ENCODE measurements around the gene LRP2. TPM values are rescaled to one million over a fixed set of nuclear protein-coding genes. Genes with fewer than 3 reads are reported as not detected.
"Not testable (repeated sequence)": the region's sequence is repeated elsewhere in the genome, so short reads cannot be mapped to it uniquely, and the experiment has no call there.

Gene LRP2
- total RNA-seq, 3 donors from 2014 or later: 0.03 TPM; not detected in 2

DNA sequence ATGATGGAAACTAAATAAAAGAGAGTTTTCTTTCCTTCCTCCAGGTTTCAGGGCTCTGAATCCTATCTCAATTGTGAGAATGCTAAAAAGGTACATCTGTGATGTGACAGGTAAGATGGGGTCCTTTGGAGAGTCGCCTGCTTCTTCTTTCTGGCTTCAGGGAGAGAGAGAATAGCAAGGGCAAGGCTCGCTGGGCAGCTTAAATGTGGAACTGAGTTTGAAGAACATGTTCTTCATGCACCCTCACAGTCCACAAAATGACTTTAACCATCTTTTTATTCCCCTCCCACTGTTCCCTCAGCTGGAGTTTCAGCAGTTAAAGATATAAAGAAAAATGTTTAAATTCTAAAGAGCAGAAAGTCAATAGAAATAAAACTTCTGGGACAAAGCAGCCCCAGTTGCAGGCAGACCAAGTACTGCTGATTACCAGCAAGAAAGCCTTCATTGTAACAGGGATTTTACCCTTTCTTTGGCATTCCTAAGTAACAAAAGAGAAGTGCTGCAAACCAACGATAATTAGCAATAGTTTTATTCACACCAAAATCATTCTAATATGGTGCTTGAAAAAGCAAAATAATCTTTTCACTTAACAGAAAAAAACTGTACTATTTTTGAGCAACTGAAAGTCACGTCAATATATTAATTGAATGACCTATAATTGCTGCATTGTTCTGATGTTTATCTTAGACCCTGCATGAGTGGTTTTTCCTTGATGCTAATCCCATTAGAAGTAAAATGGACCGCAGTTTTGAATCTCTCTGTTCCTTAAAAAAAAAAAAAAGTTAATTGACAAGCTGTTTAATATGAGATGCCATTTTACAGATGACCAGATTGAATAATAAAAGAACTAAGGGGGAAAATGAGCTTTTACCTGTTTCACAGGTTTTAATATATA is 61.5 kb downstream of the LRP2 start:
- H3K4me1 Mint-ChIP-seq (ENCODE audit: low read depth): no peaks in the 10 kb centered on the region
- DNase-seq (no peak), ATAC-seq (no peak)
- no peaks in the 10 kb centered on the region for H3K9me3 Mint-ChIP-seq
- H3K36me3 Mint-ChIP-seq (ENCODE audit: insufficient read depth): no peaks in the 10 kb centered on the region
- no peak overlapping the region for H3K4me3 Mint-ChIP-seq
- H3K27me3 Mint-ChIP-seq (ENCODE audit: low read depth): peaks cover 17% of the 10 kb centered on the region

DNA sequence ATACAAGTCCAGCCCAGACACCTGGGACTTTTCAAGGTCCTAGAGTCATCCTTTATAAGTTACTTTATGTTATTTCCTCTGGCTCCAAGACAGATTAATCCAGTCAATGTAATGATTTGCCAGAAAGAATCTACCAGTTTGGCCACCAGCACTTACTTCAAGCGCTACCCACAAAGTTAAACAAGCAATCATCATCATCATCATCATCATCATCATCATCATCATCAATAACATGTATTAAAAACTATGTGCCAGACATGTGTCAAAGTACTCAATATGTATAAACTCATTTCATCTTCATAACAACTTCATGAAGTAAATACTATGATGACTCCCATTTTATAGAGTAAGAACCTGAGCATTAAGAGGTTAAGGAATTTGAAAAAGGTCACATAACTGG is 64.3 kb downstream of the LRP2 start:
- H3K27me3 Mint-ChIP-seq (ENCODE audit: low read depth): peaks cover 13% of the 10 kb centered on the region
- H3K4me1 Mint-ChIP-seq (ENCODE audit: low read depth): no peaks in the 10 kb centered on the region
- no peak overlapping the region for H3K4me3 Mint-ChIP-seq
- no peaks in the 10 kb centered on the region for H3K36me3 Mint-ChIP-seq (ENCODE audit: insufficient read depth)
- DNase-seq: no peak
- ATAC-seq: no peak
- no peaks in the 10 kb centered on the region for H3K9me3 Mint-ChIP-seq

DNA sequence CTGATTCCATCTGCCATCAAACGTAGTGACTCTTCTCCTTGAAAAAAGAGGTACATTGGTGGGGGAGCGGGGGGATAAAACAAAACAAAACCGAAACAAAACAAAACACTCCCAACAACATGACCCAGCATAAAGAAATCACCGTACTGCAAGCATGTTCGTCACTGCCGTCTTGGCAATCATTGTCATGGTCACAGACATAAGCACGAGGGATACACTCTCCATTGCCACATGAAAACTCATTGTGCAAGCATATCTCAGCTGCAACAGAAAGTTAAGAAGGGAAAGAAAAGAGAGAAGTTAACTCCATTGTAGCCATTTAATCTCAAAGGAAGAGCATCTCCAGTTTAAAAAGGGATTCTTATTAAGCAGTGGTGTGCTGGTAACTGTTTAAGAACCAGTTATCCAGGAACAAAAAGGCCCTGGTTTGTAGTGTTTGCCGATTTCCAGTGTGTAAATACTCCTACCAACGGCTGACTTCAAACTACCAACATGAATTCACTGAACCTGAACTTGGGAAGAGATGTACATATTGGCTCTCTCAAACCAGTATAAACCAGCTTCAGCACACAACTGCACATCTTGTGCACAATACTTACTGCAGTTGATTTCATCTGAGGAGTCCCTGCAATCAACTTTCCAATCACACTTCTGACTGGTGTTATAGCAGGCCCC is 68.2 kb downstream of the LRP2 start:
- no peaks in the 10 kb centered on the region for H3K36me3 Mint-ChIP-seq (ENCODE audit: insufficient read depth)
- no peak for DNase-seq

DNA sequence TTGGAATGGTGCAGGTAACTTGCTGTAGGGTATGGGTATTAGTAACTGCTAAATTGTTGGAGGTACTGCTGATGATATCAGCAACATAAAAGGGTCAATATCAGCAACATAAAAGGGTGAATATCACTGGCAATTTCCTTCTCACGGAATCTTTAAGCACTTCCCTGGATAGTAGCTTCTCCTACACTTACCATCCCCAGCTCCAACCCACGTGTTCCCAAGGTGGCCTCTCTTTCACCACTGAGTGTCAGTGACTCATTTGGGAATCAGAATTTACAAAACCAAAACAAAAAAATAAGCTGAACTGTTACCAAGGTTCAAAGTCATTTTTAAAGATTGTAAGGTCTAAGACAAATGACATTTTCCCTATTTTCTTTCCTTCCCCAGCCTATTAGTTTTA is 70.8 kb downstream of the LRP2 start:
- H3K4me3 Mint-ChIP-seq: no peak overlapping the region
- no peak for ATAC-seq
- DNase-seq: no peak
- peaks cover 7% of the 10 kb centered on the region for H3K27me3 Mint-ChIP-seq (ENCODE audit: low read depth)
- no peaks in the 10 kb centered on the region for H3K4me1 Mint-ChIP-seq (ENCODE audit: low read depth)
- H3K9me3 Mint-ChIP-seq: no peaks in the 10 kb centered on the region
- H3K36me3 Mint-ChIP-seq (ENCODE audit: insufficient read depth): no peaks in the 10 kb centered on the region

More for the DNA sequence above, 68.2 kb downstream of the LRP2 start:
- Mint-ChIP-seq H3K27me3 (ENCODE audit: low read depth) (peaks cover 10% of the 10 kb centered on the region), H3K4me3 (no peak overlapping the region), H3K4me1 (ENCODE audit: low read depth) (no peaks in the 10 kb centered on the region), H3K9me3 (no peaks in the 10 kb centered on the region)
- no peak for ATAC-seq

DNA sequence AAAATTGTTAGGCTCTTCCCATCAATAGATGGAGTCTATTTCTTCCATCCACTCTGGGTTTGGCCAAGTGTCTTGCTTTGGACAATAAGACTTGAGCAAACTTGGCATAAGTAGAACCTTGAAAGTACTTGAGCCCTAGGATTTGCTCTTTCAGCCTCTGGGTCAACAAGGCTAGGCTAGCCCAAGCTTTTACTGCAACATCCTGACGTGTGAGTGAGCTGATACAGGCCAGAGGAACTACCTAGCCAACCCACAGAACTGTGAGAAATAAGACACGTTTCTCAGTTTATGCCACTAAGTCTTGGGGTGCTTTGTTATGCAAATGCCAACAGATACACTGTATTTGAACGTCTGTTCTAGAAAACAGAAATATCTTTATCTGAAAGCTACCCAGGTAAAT is 71.9 kb downstream of the LRP2 start:
- Mint-ChIP-seq H3K27me3 (ENCODE audit: low read depth) (peaks cover 7% of the 10 kb centered on the region), H3K36me3 (ENCODE audit: insufficient read depth) (no peaks in the 10 kb centered on the region), H3K9me3 (no peaks in the 10 kb centered on the region), H3K4me1 (ENCODE audit: low read depth) (no peaks in the 10 kb centered on the region), H3K4me3 (no peak overlapping the region)
- ATAC-seq: no peak
- no peak for DNase-seq

DNA sequence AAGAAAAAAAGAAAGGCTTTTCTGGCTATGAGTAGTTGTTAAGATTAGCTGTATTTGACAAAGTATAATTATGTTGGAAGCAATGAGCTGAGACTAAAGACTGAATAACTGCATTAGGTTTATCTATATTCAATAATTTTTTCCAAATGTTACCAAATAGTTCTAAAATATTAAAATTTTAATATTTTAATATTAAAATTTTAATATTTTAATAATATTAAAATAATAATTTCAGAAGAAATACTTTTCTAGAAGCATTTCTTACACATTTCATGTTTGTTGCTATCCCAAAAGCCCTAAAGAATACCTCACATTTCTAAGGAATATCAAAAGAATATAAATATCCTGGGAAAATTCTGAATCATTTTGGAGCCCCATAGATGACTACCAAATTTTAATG is 74.7 kb downstream of the LRP2 start:
- no peaks in the 10 kb centered on the region for H3K36me3 Mint-ChIP-seq (ENCODE audit: insufficient read depth)
- no peaks in the 10 kb centered on the region for H3K4me1 Mint-ChIP-seq (ENCODE audit: low read depth)
- peaks cover 7% of the 10 kb centered on the region for H3K27me3 Mint-ChIP-seq (ENCODE audit: low read depth)
- ATAC-seq (no peak), DNase-seq (no peak)
- H3K4me3 Mint-ChIP-seq: no peak overlapping the region
- H3K9me3 Mint-ChIP-seq: no peaks in the 10 kb centered on the region

DNA sequence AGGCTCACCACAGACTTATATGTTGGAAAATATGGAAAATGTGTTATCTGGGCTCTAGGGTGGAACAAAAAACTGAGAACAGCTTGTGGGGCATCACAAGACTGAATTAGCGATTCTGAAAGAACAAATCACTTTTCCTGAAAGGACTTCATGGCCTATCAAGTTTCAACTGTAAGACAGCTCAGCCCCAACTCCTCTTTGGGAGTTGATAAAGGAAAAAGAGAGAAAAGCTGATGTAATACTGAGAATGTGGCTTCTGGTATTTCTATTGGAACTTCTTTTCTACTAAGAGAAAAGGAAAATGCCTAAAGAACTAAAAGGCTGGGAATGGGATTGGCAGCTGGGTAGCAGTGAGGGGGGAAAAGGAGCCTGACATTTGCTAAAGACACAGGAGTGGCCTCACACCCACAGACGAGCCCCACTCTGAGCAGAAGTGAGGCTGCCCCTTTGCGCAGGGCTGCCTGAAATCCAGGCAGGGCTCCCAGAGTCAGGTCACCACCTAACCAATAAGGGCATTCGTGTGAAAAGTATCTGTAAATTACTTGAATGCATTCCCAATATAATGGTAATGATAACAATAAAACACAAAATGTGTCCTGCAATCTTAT is 75.6 kb downstream of the LRP2 start:
- Mint-ChIP-seq H3K36me3 (ENCODE audit: insufficient read depth) (no peaks in the 10 kb centered on the region), H3K4me1 (ENCODE audit: low read depth) (no peaks in the 10 kb centered on the region), H3K9me3 (no peaks in the 10 kb centered on the region), H3K27me3 (ENCODE audit: low read depth) (peaks cover 3% of the 10 kb centered on the region), H3K4me3 (no peak overlapping the region)
- ATAC-seq (no peak), DNase-seq (no peak)

DNA sequence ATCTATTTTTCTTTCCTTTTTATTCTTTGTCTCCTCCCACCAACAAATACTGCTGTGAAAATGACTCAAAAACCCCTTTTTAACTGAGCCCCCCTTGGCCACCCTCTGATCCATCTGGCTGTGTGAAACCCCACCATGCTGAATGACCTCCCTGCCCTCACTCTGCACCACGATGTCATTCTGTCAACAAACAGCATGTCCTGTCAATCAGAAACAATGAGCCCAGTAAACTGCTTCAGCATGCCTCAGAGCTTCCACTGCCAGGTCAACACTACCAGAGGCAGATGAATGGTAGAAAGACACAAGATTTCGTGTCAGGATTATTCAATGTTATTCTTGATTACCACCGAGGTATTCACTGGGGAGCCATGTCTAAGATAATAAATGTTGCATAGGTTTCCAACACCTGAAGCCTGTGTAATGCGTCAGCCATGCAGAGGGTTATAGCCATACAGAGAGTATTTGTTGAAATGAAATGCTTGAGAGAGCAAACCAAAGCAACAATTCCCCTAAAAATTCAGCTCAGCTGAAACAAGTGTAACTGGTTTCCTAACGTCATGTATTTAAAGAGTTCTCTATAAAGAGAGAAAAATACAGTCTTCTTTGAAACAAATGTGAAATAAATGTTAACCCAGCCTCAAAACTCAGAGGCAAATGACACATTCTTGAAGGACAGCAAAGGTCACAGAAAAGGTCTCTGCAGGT is 76.7 kb downstream of the LRP2 start:
- DNase-seq (no peak), ATAC-seq (no peak)
- Mint-ChIP-seq H3K4me3 (no peak overlapping the region), H3K9me3 (no peaks in the 10 kb centered on the region), H3K4me1 (ENCODE audit: low read depth) (no peaks in the 10 kb centered on the region), H3K27me3 (ENCODE audit: low read depth) (peaks cover 3% of the 10 kb centered on the region), H3K36me3 (ENCODE audit: insufficient read depth) (no peaks in the 10 kb centered on the region)

DNA sequence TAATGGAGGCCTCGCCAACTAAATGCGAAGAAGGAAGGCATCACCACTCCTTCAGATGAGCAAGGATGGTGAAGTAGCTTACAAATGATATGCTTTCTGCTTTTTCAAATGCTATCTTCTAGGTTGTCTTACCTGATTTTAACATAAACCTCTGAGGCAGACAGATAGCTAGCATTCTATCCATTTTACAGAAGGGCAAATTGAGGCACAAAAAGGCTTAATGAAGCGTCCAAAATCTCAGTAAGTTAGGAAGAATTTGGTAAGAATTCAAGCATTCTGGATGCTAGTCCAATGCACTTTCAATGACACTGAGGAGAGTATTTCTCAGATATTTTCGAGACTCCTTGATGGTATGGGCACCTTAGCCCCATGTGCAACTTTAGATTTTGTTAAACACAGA is 81.8 kb downstream of the LRP2 start:
- Mint-ChIP-seq H3K4me1 (ENCODE audit: low read depth) (no peaks in the 10 kb centered on the region), H3K27me3 (ENCODE audit: low read depth) (peaks cover 1% of the 10 kb centered on the region), H3K36me3 (ENCODE audit: insufficient read depth) (no peaks in the 10 kb centered on the region), H3K4me3 (no peak overlapping the region), H3K9me3 (no peaks in the 10 kb centered on the region)
- no peak for DNase-seq
- no peak for ATAC-seq

DNA sequence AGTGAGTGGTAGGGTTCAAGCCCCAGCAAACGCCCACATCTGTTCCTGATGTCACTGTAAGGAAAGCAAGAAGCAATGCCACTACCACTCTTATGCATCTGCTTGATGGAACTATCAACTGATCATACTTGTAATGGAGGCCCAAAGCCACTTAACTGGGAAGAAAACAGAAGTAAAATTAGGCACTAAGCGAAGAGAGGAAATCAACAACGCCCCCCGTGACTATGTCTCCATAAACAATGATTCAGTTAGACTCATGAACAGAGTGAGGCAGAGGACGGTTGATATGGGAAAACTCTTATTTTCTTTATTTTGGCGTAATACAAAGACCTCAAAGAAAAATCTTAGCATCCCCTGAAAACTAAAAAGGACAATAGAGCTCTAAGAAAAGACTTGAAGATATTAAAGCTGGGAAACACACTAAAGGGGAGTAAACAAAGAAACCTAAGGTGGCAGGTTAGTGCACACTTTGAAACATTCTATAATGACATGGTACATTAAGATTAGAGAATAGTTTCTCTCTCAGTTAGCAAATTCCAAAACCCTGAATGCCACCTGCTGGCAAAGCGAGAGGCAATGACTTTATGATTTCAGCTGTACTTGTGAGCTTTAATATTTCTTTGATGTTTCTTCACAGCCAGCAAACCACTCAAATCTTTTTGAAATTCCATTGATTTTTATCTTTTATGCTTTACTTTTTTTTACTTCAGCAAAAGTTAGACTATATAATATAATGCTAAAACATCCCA is 86.5 kb downstream of the LRP2 start:
- H3K27me3 Mint-ChIP-seq (ENCODE audit: low read depth): peaks cover 2% of the 10 kb centered on the region
- no peaks in the 10 kb centered on the region for H3K9me3 Mint-ChIP-seq
- ATAC-seq (no peak), DNase-seq (no peak)
- no peaks in the 10 kb centered on the region for H3K4me1 Mint-ChIP-seq (ENCODE audit: low read depth)
- H3K36me3 Mint-ChIP-seq (ENCODE audit: insufficient read depth): no peaks in the 10 kb centered on the region
- H3K4me3 Mint-ChIP-seq: no peak overlapping the region

DNA sequence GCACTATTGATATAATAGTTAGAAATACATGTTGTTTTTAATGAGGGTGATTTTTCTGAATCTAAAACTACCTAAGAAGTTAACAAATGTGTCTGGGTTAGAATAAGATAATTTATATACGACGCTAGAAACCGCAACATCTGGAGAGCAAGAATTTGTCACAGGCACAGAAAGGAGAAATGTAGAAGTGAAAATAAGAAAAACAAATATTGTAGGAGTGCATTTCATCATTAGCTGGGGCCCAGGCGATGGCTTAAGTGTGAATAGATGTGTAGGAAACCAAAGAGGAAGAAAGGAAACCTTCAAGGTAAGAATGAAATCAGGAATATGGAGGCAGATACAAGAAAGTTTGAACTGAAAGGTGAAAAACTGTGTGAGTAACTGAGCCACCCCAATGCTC is 90.3 kb downstream of the LRP2 start:
- no peaks in the 10 kb centered on the region for H3K9me3 Mint-ChIP-seq
- no peak for ATAC-seq
- no peak overlapping the region for H3K4me3 Mint-ChIP-seq
- no peaks in the 10 kb centered on the region for H3K36me3 Mint-ChIP-seq (ENCODE audit: insufficient read depth)
- peaks cover 4% of the 10 kb centered on the region for H3K27me3 Mint-ChIP-seq (ENCODE audit: low read depth)
- no peaks in the 10 kb centered on the region for H3K4me1 Mint-ChIP-seq (ENCODE audit: low read depth)
- DNase-seq: no peak

DNA sequence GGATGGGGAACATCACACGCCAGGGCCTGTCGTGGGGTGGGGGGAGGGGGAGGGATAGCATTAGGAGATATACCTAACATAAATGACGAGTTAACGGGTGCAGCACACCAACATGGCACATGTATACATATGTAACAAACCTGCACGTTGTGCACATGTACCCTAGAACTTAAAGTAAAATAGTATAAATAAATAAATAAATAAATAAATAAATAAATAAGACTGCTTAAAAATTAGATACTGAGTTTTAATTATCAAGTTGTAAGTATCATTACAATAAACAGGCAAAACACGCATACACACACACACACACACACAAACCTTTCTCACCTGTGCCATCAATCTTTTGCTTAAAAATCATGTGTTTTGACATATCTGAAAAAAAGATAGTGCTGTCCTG is 91.8 kb downstream of the LRP2 start:
- not testable (repeated sequence) for H3K4me1 Mint-ChIP-seq (ENCODE audit: low read depth); ATAC-seq; H3K36me3 Mint-ChIP-seq (ENCODE audit: insufficient read depth); H3K4me3 Mint-ChIP-seq; H3K27me3 Mint-ChIP-seq (ENCODE audit: low read depth); DNase-seq; H3K9me3 Mint-ChIP-seq

DNA sequence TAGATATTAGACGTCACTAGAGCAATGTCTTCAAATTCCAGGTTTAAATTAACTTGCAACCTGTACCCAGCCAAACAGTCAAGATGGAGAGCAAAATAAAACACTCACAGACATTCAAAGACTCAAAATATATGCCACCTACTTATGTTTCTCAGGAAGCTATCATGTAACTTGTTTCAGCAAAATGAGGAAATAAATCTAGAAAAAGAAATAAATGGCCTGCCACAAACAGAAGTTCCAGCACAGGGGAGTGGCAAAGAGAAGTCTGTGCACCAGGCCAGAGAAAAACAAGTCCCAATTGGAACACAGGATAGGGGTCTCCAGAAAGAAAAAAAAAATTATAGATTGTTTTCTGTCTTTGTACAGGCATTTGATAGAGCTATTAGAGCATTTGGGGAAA is 96.7 kb downstream of the LRP2 start:
- Mint-ChIP-seq H3K4me1 (ENCODE audit: low read depth) (no peaks in the 10 kb centered on the region), H3K36me3 (ENCODE audit: insufficient read depth) (no peaks in the 10 kb centered on the region), H3K27me3 (ENCODE audit: low read depth) (peaks cover 8% of the 10 kb centered on the region), H3K9me3 (peaks cover 3% of the 10 kb centered on the region), H3K4me3 (no peak overlapping the region)
- ATAC-seq (no peak), DNase-seq (no peak)
